ENCODE results near the gene GREM1.

- TF ChIP-seq POLR2A (IDR thresholded peaks at IDR 0.05; ENCODE audit: low read depth, low read length): no peak
- no peak for TF ChIP-seq TAF1 (IDR thresholded peaks at IDR 0.05; ENCODE audit: borderline replicate concordance, low read depth, low read length)
Observed at GRCh38 chr15:32682977-32683630, 34.7 kb upstream of the GREM1 start.
